AG04449 (cell line): ENCODE measurements around the gene IGSF9.

Experiments
- CTCF ChIA-PET: fragments of 350-600 bp; formaldehyde crosslinking; extraction: SDS; loops from one replicate; lab custom pipeline; 2021; ENCODE audit warnings: antibody characterized with exemption; lab: Yijun Ruan, JAX
- POLR2A ChIA-PET: fragments of 400-600, 350-600 bp; formaldehyde crosslinking; extraction: SDS; loops from one replicate; lab custom pipeline; 2020; ENCODE audit warnings: antibody characterized with exemption, inconsistent platforms; lab: Yijun Ruan, JAX
- DNase-seq: peaks from one replicate; pipeline ENCODE4 v3.0.0-alpha.2; 2010; ENCODE audit warnings: low read depth, low spot score
- H3K4me3 ChIP-seq: 2 replicates; pipeline ENCODE4 v1.5.1; 2011; ENCODE audit warnings: low read depth, mild to moderate bottlenecking, control low read depth, low read length
- CTCF ChIP-seq: IDR thresholded peaks from one replicate; pipeline ENCODE4 v1.5.1; 2011; ENCODE audit warnings: mild to moderate bottlenecking, moderate library complexity, low read length, control low read depth, inconsistent platforms; ENCODE audit not compliant: insufficient read depth; ENCODE audit errors: missing control alignments

The IGSF9 gene

DNA sequence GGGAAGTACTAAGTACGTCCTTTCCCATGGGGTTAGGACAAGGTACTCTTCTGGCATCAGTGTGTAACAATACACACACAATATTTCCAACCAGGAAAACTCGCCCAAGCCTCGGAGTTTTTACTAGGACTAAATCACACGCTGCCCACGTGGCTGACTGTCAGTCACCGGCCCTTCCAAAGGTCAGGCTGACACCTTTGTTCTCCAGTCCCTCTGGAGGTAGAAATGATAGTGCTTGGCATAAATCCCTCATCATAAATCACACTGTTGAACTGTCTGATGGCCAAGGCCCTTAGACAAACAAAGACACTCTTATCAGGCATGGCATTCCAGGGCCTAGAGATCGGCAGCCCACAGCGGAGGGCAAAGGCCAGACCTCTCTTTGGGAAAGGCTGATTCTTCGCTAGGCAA lies 25.5 kb upstream of the IGSF9 start:
- no peak overlapping the region for H3K4me3 ChIP-seq
- ChIA-PET CTCF (interaction anchor here (1.5 to 6.1 kb wide), 2 partner anchors 13 to 35 kb away, joined by 3 to 57 read pairs; no protein-coding TSS in a partner anchor), POLR2A (no interaction called here)
- DNase-seq: no peak
- no peak for TF ChIP-seq CTCF

DNA sequence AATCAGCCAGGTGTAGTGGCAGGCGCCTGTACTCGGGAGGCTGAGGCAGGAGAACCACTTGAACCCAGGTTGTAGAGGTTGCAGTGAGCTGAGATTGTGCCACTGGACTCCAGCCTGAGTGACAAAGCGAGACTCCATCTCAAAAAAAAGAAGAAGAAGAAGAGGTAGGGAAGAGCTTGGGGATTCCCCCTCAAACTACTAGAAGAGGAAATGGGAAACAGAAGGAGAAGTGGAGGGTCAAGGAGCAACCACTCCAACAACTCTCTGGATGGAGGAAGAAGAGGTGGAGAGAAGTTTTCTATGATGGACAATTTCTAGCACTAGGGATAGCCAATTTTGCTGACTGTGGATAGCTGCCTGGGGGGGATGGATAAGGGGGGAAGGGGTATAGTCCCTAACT lies 23.5 kb upstream of the IGSF9 start:
- no peak overlapping the region for H3K4me3 ChIP-seq
- ChIA-PET POLR2A (no interaction called here), CTCF (interaction anchor here (6.1 kb wide), 1 partner anchor 37 kb away, joined by 57 read pairs; no protein-coding TSS in a partner anchor)
- TF ChIP-seq CTCF: no peak
- no peak for DNase-seq

DNA sequence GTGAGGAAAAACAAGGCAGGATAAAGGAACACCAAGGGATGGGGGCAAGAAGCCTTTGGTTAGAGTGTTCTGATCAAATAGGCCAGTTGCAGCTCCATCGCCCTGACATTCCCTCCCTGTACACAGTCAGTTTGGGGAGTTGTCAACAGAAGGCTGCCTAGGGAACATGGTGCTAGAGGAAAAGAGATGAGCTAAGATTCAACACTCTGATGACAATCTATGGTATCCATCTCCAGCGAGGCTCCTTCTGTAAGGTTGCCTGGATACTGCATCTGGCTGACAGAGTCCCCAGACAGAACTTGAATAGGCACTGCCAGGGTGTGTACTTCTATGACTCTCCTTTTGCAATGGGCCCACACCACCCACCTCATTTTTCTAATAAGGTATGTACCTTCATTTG lies 19.9 kb upstream of the IGSF9 start:
- no peak overlapping the region for H3K4me3 ChIP-seq
- DNase-seq: no peak
- ChIA-PET CTCF (interaction anchor here (4.6 kb wide), 1 partner anchor 42 kb away, joined by 29 read pairs; no protein-coding TSS in a partner anchor), POLR2A (no interaction called here)
- no peak for TF ChIP-seq CTCF

- DNase-seq: no peak
- H3K4me3 ChIP-seq: no peak overlapping the region
- ChIA-PET CTCF (interaction anchor here (1.3 to 4.6 kb wide), 3 partner anchors 9 to 43 kb away, joined by 4 to 29 read pairs (median 7); no protein-coding TSS in a partner anchor), POLR2A (no interaction called here)
- no peak for TF ChIP-seq CTCF
Measured at GRCh38 chr1:159964144-159964543, 18.7 kb upstream of the IGSF9 start.

- no peak overlapping the region for H3K4me3 ChIP-seq
- CTCF ChIA-PET: interaction anchor here (1.5 to 4.6 kb wide), 4 partner anchors 24 to 46 kb away, joined by 6 to 29 read pairs (median 7); no protein-coding TSS in a partner anchor
- POLR2A ChIA-PET: no interaction called here
Measured at GRCh38 chr1:159962176-159962575, 16.8 kb upstream of the IGSF9 start.

GRCh38 chr1:159961636-159962035 lies 16.2 kb upstream of the IGSF9 start:
- TF ChIP-seq CTCF: no peak
- CTCF ChIA-PET: interaction anchor here (1.0 to 1.9 kb wide), 3 partner anchors 12 to 46 kb away, joined by 4 to 7 read pairs (median 6); no protein-coding TSS in a partner anchor
- H3K4me3 ChIP-seq: peak overlapping the region; percentile 24; the same call in 1 of the 2 replicates
- no peak for DNase-seq
- POLR2A ChIA-PET: no interaction called here

More at GRCh38 chr1:159962176-159962575, 16.8 kb upstream of the IGSF9 start:
- DNase-seq: no peak
- no peak for TF ChIP-seq CTCF
